Measurements from ENCODE around the gene PDSS2.

The PDSS2 gene

DNA sequence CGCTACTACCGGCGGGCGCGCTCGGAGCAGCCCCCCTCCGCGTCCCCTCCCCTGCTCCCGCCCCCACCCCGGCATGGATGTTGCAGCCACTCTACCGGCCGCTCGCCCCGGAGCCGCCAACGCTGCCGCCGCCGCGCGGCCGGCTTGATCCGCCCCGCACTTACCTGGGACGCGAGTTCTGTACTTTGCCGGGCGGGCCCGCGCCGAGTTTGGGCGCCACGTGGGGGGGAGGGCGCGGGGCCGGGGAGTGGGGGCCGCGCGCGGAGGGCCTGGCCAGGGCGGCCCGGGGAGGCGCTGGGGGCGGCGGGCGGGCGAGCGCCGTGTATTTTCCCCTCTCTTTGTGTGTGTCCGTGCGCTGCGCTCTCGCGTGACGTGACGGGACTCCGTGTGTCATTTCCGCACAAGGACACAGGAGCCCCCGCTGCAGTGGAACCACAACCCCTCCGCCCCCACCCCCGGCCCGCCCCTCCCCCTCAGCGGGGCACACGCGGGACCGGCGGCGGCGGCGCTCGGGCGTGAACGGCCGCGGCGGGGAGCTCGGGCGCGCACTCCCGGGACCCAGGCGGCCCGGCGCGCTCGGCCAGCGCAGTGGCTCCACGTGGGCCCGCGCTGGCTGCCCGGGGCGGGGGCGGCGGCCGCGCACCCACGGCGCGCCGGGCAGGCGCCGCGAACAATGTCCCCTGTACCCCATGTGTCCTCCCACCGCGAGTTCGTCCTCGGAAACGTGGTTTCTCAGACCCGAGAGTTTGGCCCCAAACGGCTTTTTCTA, 344.3 kb downstream of the PDSS2 start, which contains the start of gene BEND3:
TSS of gene BEND3 (minus strand) at position 590 of the 769 bp plus-strand sequence. CDS start 16,230 bp downstream, outside the sequence.
- peak; percentile 66 for DNase-seq

DNA sequence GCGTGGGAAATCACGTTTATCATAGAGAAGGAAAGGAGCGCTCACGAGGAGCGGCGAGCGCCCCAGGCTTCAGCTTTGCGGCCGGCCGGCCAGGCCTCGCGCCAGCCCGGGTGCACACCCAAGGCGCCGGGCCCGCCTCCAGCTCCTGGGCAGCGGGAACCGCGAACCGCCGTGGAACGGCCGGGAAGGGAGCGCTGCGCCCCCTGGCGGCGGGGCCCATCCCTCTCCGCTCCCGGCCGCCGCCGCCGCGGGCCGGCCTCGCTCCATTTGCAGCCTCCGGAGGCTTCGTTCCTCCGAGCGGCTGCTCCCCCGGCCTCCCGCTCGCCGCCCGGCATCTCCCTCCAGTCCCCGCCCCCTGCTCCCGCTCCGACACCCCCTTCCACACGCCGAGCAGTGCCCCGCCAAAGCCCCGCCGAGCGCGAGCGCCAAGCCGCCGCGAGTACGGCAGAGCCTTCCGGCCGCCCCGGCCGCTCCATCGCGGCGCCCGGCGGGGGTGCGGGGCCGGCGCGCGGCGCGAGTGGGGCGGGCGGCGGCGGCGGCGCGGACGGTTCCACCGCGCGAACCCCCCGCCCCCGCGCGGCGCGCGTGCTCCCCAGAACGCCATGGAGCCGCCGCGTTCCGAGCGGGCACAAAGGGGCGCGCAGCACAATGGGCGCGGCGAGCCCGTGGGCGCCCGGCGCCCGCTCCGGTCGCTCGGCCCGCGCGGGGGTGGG, 345.0 kb downstream of the PDSS2 start:
- peak; percentile 80 for DNase-seq

GRCh38 chr6:107110200-107110599, 349.2 kb downstream of the PDSS2 start:
- no peak for DNase-seq

- DNase-seq = no peak
Observed at GRCh38 chr6:107108201-107108890, 351.0 kb downstream of the PDSS2 start.

- no peak for DNase-seq
Observed at GRCh38 chr6:107107791-107108190, 351.6 kb downstream of the PDSS2 start.

- no peak for DNase-seq
Observed at GRCh38 chr6:107106165-107106564, 353.2 kb downstream of the PDSS2 start.

- DNase-seq = no peak
Observed at GRCh38 chr6:107105511-107106116, 353.8 kb downstream of the PDSS2 start.

DNA sequence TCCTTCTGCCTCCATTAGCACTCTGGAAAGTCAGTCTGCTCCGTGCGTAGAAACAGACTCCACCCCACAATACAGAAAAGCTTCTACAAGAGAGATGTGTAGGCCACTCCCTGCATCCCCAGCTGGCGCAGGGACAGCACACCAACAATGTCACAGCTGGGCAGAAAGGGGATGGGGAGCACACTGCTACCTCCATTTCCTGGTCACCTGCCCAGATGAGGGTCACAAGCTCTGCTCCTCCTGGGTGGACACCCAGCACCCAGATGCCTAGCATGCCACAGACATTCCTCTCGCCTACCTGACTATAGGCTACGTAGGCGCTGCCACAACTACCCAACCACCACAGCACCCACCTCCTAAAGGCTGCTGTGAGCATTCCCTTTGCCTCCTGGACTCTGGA, 356.3 kb downstream of the PDSS2 start:
- DNase-seq = no peak

Measured in NCI-H2171 (cell line).